Activated naive CD4-positive, alpha-beta T cell treated with anti-CD3 and anti-CD28 coated beads, Interleukin-2, amount 50 U/mL, for 72 hours (primary cell): ENCODE measurements around the gene SH3D19. TPM values are rescaled to one million over a fixed set of nuclear protein-coding genes. Genes with fewer than 3 reads are reported as not detected.
A peak's percentile ranks its signal among the peaks of the same experiment; 100 is the strongest.

Source experiments
- ATAC-seq, 2 donors: fragments of 150-1000 bp; cut with Tn5 transposase; 2 replicates each; pipeline ENCODE4 v1.10.0; 2021; ENCODE audit warnings: mild to moderate bottlenecking in 2 of 2, moderate library complexity in 2 of 2
- DNase-seq, 2 donors: peaks; one replicate each; pipeline ENCODE4 v3.0.0; 2021 to 2022; ENCODE audit warnings: low spot score in 2 of 2
- H3K27ac Mint-ChIP-seq, 2 donors: one replicate each; pipeline ENCODE4 v1.8.0; 2022; ENCODE audit warnings: mild to moderate bottlenecking in 2 of 2, mixed read lengths in 2 of 2
- H3K36me3 Mint-ChIP-seq, 2 donors: one replicate each; pipeline ENCODE4 v1.8.0; 2022; ENCODE audit warnings: mixed read lengths in 2 of 2
- H3K9me3 Mint-ChIP-seq, 2 donors: one replicate each; pipeline ENCODE4 v1.8.0; 2022; ENCODE audit warnings: mixed read lengths in 2 of 2
- total RNA-seq, 2 donors: library from RNA; stranded (reverse); gene quantifications; one replicate each; pipeline ENCODE4 v1.2.3, GENCODE V29; 2022

Gene SH3D19
- total RNA-seq, 2 donors from 2014 or later = 1.7 TPM; not detected in 1

- no peaks in the 10 kb centered on the region for H3K9me3 Mint-ChIP-seq
- DNase-seq = no peak
- no peak overlapping the region for H3K27ac Mint-ChIP-seq
- no peaks in the 10 kb centered on the region for H3K36me3 Mint-ChIP-seq
- no peak for ATAC-seq
Observed at GRCh38 chr4:151197247-151197646, 128.2 kb downstream of the SH3D19 start.

- Mint-ChIP-seq H3K27ac (no peak overlapping the region), H3K9me3 (no peaks in the 10 kb centered on the region), H3K36me3 (no peaks in the 10 kb centered on the region)
- no peak for DNase-seq
- ATAC-seq = no peak
Observed at GRCh38 chr4:151195801-151196200, 129.6 kb downstream of the SH3D19 start.

- Mint-ChIP-seq H3K36me3 (no peaks in the 10 kb centered on the region), H3K27ac (no peak overlapping the region), H3K9me3 (peaks cover 0 to 6% of the 10 kb centered on the region in 2 donors)
- ATAC-seq (no peak), DNase-seq (no peak)
Observed at GRCh38 chr4:151193414-151193813, 132.0 kb downstream of the SH3D19 start.

- DNase-seq (no peak), ATAC-seq (no peak)
- Mint-ChIP-seq H3K9me3 (peaks cover 0 to 6% of the 10 kb centered on the region in 2 donors), H3K27ac (no peak overlapping the region), H3K36me3 (no peaks in the 10 kb centered on the region)
Observed at GRCh38 chr4:151192556-151193235, 132.7 kb downstream of the SH3D19 start.

- Mint-ChIP-seq H3K9me3 (peaks cover 0 to 4% of the 10 kb centered on the region in 2 donors), H3K36me3 (no peaks in the 10 kb centered on the region), H3K27ac (no peak overlapping the region)
- ATAC-seq (no peak), DNase-seq (no peak)
Observed at GRCh38 chr4:151184523-151185458, 140.6 kb downstream of the SH3D19 start.

- H3K27ac Mint-ChIP-seq = no peak overlapping the region
- ATAC-seq = no peak
- H3K9me3 Mint-ChIP-seq = no peaks in the 10 kb centered on the region
- H3K36me3 Mint-ChIP-seq = no peaks in the 10 kb centered on the region
- DNase-seq = no peak
Observed at GRCh38 chr4:151182455-151182996, 142.9 kb downstream of the SH3D19 start.

- H3K36me3 Mint-ChIP-seq = no peaks in the 10 kb centered on the region
- DNase-seq = no peak
- no peak for ATAC-seq
- H3K27ac Mint-ChIP-seq = no peak overlapping the region
- H3K9me3 Mint-ChIP-seq = no peaks in the 10 kb centered on the region
Observed at GRCh38 chr4:151176685-151177084, 148.7 kb downstream of the SH3D19 start.

GRCh38 chr4:151175754-151176631 lies 149.4 kb downstream of the SH3D19 start:
- DNase-seq (no peak), ATAC-seq (no peak)
- Mint-ChIP-seq H3K9me3 (no peaks in the 10 kb centered on the region), H3K36me3 (no peaks in the 10 kb centered on the region), H3K27ac (no peak overlapping the region)

- H3K36me3 Mint-ChIP-seq = no peaks in the 10 kb centered on the region
- peak overlapping the region in 1 of 2 donors; percentile 23 for H3K27ac Mint-ChIP-seq
- ATAC-seq (no peak), DNase-seq (no peak)
- no peaks in the 10 kb centered on the region for H3K9me3 Mint-ChIP-seq
Observed at GRCh38 chr4:151175233-151175632, 150.2 kb downstream of the SH3D19 start.

- Mint-ChIP-seq H3K9me3 (no peaks in the 10 kb centered on the region), H3K36me3 (no peaks in the 10 kb centered on the region), H3K27ac (peak overlapping the region in 1 of 2 donors; percentile 22)
- DNase-seq (no peak), ATAC-seq (no peak)
Observed at GRCh38 chr4:151174784-151175183, 150.6 kb downstream of the SH3D19 start.

- DNase-seq (no peak), ATAC-seq (no peak)
- Mint-ChIP-seq H3K36me3 (no peaks in the 10 kb centered on the region), H3K9me3 (no peaks in the 10 kb centered on the region), H3K27ac (no peak overlapping the region)
Observed at GRCh38 chr4:151173871-151174270, 151.5 kb downstream of the SH3D19 start.

- ATAC-seq = no peak
- DNase-seq = no peak
- H3K9me3 Mint-ChIP-seq = no peaks in the 10 kb centered on the region
- no peak overlapping the region for H3K27ac Mint-ChIP-seq
- H3K36me3 Mint-ChIP-seq = no peaks in the 10 kb centered on the region
Observed at GRCh38 chr4:151169900-151170299, 155.5 kb downstream of the SH3D19 start.

GRCh38 chr4:151169223-151169622 lies 156.2 kb downstream of the SH3D19 start:
- no peak overlapping the region for H3K27ac Mint-ChIP-seq
- H3K36me3 Mint-ChIP-seq = no peaks in the 10 kb centered on the region
- ATAC-seq (no peak), DNase-seq (no peak)
- H3K9me3 Mint-ChIP-seq = no peaks in the 10 kb centered on the region

GRCh38 chr4:151167561-151167960 lies 157.8 kb downstream of the SH3D19 start:
- Mint-ChIP-seq H3K27ac (no peak overlapping the region), H3K36me3 (no peaks in the 10 kb centered on the region), H3K9me3 (no peaks in the 10 kb centered on the region)
- ATAC-seq = no peak
- no peak for DNase-seq

GRCh38 chr4:151166636-151167035 lies 158.8 kb downstream of the SH3D19 start:
- ATAC-seq (no peak), DNase-seq (no peak)
- Mint-ChIP-seq H3K9me3 (no peaks in the 10 kb centered on the region), H3K36me3 (no peaks in the 10 kb centered on the region), H3K27ac (no peak overlapping the region)

GRCh38 chr4:151165205-151166000 lies 160.0 kb downstream of the SH3D19 start:
- Mint-ChIP-seq H3K9me3 (no peaks in the 10 kb centered on the region), H3K27ac (no peak overlapping the region), H3K36me3 (no peaks in the 10 kb centered on the region)
- ATAC-seq = no peak
- DNase-seq = no peak
